ENCODE results near the gene SNAPC4.

The SNAPC4 gene

GRCh38 chr9:136385015-136385414 lies 15.0 kb downstream of the SNAPC4 start:
- no peak for DNase-seq

- DNase-seq = no peak
Measured at GRCh38 chr9:136383436-136383835, 16.5 kb downstream of the SNAPC4 start.

- DNase-seq = no peak
Measured at GRCh38 chr9:136381966-136382513, 17.9 kb downstream of the SNAPC4 start.

GRCh38 chr9:136381311-136381710 lies 18.7 kb downstream of the SNAPC4 start:
- DNase-seq = no peak

- no peak for DNase-seq
Measured at GRCh38 chr9:136380381-136380780, 19.6 kb downstream of the SNAPC4 start.

GRCh38 chr9:136379891-136380290 lies 20.1 kb downstream of the SNAPC4 start:
- no peak for DNase-seq

- DNase-seq = no peak
Measured at GRCh38 chr9:136379401-136379800, 20.6 kb downstream of the SNAPC4 start.

GRCh38 chr9:136379003-136379287 lies 21.0 kb downstream of the SNAPC4 start:
- DNase-seq = no peak

- no peak for DNase-seq
Measured at GRCh38 chr9:136378170-136379002, 21.6 kb downstream of the SNAPC4 start.

GRCh38 chr9:136377341-136378169 lies 22.4 kb downstream of the SNAPC4 start:
- DNase-seq = no peak

GRCh38 chr9:136376457-136376856 lies 23.5 kb downstream of the SNAPC4 start:
- DNase-seq = no peak

- no peak for DNase-seq
Measured at GRCh38 chr9:136375096-136375495, 24.9 kb downstream of the SNAPC4 start.

GRCh38 chr9:136374183-136374575 lies 25.8 kb downstream of the SNAPC4 start:
- DNase-seq = no peak

- no peak for DNase-seq
Measured at GRCh38 chr9:136373300-136374182, 26.4 kb downstream of the SNAPC4 start, which contains the start of gene CARD9. Gene CARD9 (minus strand): TSS chr9:136373669. CDS start chr9:136372078, 1,591 bp downstream.

GRCh38 chr9:136372561-136373299 lies 27.2 kb downstream of the SNAPC4 start:
- DNase-seq = no peak

GRCh38 chr9:136372006-136372405 lies 28.0 kb downstream of the SNAPC4 start:
- DNase-seq = no peak

- no peak for DNase-seq
Measured at GRCh38 chr9:136371533-136371880, 28.5 kb downstream of the SNAPC4 start.

- no peak for DNase-seq
Measured at GRCh38 chr9:136370687-136371532, 29.1 kb downstream of the SNAPC4 start.

GRCh38 chr9:136370037-136370436 lies 29.9 kb downstream of the SNAPC4 start:
- DNase-seq = no peak

GRCh38 chr9:136368190-136368589 lies 31.8 kb downstream of the SNAPC4 start:
- no peak for DNase-seq

All from activated CD4-positive, alpha-beta T cell treated with anti-CD3 and anti-CD28 coated beads, Interleukin-2, amount 50 U/mL, for 16 hours (primary cell).